HepG2 (cell line): ENCODE measurements around the gene COL8A1. TPM values are rescaled to one million over a fixed set of nuclear protein-coding genes. Genes with fewer than 3 reads are reported as not detected.

Experiments
- ATAC-seq: fragments of 200-7000 bp; cut with Tn5 transposase; 3 replicates; pipeline ENCODE4 v1.9.1; 2020; ENCODE audit warnings: mild to moderate bottlenecking, moderate library complexity
- BruUV-seq: library from RNA; stranded (reverse); fragments of 400-500 nt; replicated peaks from 2 replicates; lab custom pipeline; 2021; lab: Mats Ljungman, UMichigan
- CTCF ChIA-PET: fragments of 300-600 bp; formaldehyde crosslinking; extraction: SDS; loops from one replicate; lab custom pipeline; 2021; ENCODE audit warnings: low total read pairs, inconsistent platforms, low intra/inter-chr PET ratio; lab: Yijun Ruan, JAX
- POLR2A ChIA-PET: fragments of 350-600 bp; sonication (Branson Sonifier 250); formaldehyde crosslinking; loops from one replicate; lab custom pipeline; 2020; ENCODE audit warnings: antibody characterized with exemption, inconsistent platforms; lab: Yijun Ruan, JAX
- DNase-seq: peaks from one replicate; pipeline ENCODE4 v3.0.0-alpha.2; 2015; ENCODE audit warnings: low spot score
- FAIRE-seq: peaks from 3 replicates; lab custom pipeline; 2011; peaks lifted over from hg19 to GRCh38; lab: Jason Lieb, UNC
- H2AFZ ChIP-seq: one replicate; pipeline ENCODE4 v1.6.1; 2011; ENCODE audit warnings: low read length, inconsistent platforms
- H3K27ac ChIP-seq: fragments of 300-600 bp; 3 replicates; pipeline ENCODE4 v1.8.0; 2011; ENCODE audit warnings: mixed run types, mild to moderate bottlenecking, mixed read lengths, low read length, inconsistent platforms; ENCODE audit not compliant: insufficient read depth; ENCODE audit errors: extremely low read length
- H3K27me3 ChIP-seq, 2 experiments: fragments of 200-600 bp in 1 of 2; 2 replicates in 1 of 2; 3 replicates in 1 of 2; pipeline versions ENCODE4 v1.6.0 to v1.8.0; 2011; ENCODE audit warnings: low read length in 2 of 2, mild to moderate bottlenecking in 2 of 2, moderate library complexity in 2 of 2, inconsistent platforms in 1 of 2; ENCODE audit not compliant: insufficient read depth in 2 of 2, control insufficient read depth in 1 of 2
- H3K36me3 ChIP-seq, 2 experiments: fragments of 200-600 bp in 1 of 2; replicated peaks in 1 of 2; 2 replicates in 1 of 2; 3 replicates in 1 of 2; pipeline versions ENCODE4 v1.5.1 to v1.8.0; 2011; ENCODE audit warnings: low read length in 2 of 2, inconsistent platforms in 1 of 2; ENCODE audit not compliant: insufficient read depth in 2 of 2, control insufficient read depth in 1 of 2
- H3K4me1 ChIP-seq: 2 replicates; pipeline ENCODE4 v1.5.1; 2012; ENCODE audit warnings: low read length, inconsistent platforms; ENCODE audit not compliant: insufficient read depth
- H3K4me2 ChIP-seq: 2 replicates; pipeline ENCODE4 v1.6.0; 2011; ENCODE audit warnings: low read depth, low read length, inconsistent platforms
- H3K4me3 ChIP-seq, 3 experiments: fragments of 200-600 bp in 1 of 3; sonication (generic), shearing (Covaris generic) in 1 of 3; replicated peaks in 1 of 3; 2 replicates each; pipeline ENCODE4 v1.5.1; 2011 to 2016; ENCODE audit warnings: low read length in 3 of 3, inconsistent platforms in 2 of 3, low read depth in 2 of 3, mild to moderate bottlenecking in 2 of 3, control low read depth in 1 of 3, mixed read lengths in 1 of 3; ENCODE audit not compliant: insufficient read depth in 1 of 3
- H3K79me2 ChIP-seq: one replicate; pipeline ENCODE4 v1.6.1; 2011; ENCODE audit warnings: low read length, inconsistent platforms; ENCODE audit not compliant: insufficient read depth
- H3K9ac ChIP-seq: 2 replicates; pipeline ENCODE4 v1.6.0; 2011; ENCODE audit warnings: mild to moderate bottlenecking, low read depth, low read length, inconsistent platforms; ENCODE audit not compliant: insufficient read depth
- H3K9me3 ChIP-seq: 2 replicates; pipeline ENCODE4 v1.5.1; 2012; ENCODE audit warnings: mild to moderate bottlenecking, low read length
- H4K20me1 ChIP-seq: 2 replicates; pipeline ENCODE4 v1.6.0; 2011; ENCODE audit warnings: inconsistent platforms, mild to moderate bottlenecking, low read length, moderate library complexity; ENCODE audit not compliant: insufficient read depth
- ARNT ChIP-seq: fragments of 450-650 bp; IDR thresholded peaks from 2 replicates; pipeline ENCODE4 v1.6.1; 2017
- HOXA9 ChIP-seq: sonication (generic); formaldehyde crosslinking; IDR thresholded peaks from 2 replicates; pipeline ENCODE4 v1.8.1; 2022; ENCODE audit warnings: missing genetic modification reagents, mild to moderate bottlenecking, moderate library complexity, borderline replicate concordance
- KDM5A ChIP-seq: fragments of 200-600 bp; sonication (generic); IDR thresholded peaks from 2 replicates; pipeline ENCODE4 v1.7.0; 2018; ENCODE audit warnings: antibody characterized with exemption, mild to moderate bottlenecking, low read length, borderline replicate concordance
- NAIF1 ChIP-seq: sonication (generic); formaldehyde crosslinking; IDR thresholded peaks from 2 replicates; pipeline ENCODE4 v1.5.0; 2020; ENCODE audit warnings: mild to moderate bottlenecking, missing genetic modification reagents, borderline replicate concordance
- NFIB ChIP-seq: sonication (generic); formaldehyde crosslinking; IDR thresholded peaks from 2 replicates; pipeline ENCODE4 v1.9.0; 2021; ENCODE audit warnings: missing genetic modification reagents, mild to moderate bottlenecking, borderline replicate concordance
- PCBP1 ChIP-seq: fragments of 200-400 bp; formaldehyde crosslinking; IDR thresholded peaks from 2 replicates; pipeline ENCODE4 v1.6.1; 2017; ENCODE audit warnings: mild to moderate bottlenecking, low read depth, low read length, borderline replicate concordance
- SMYD3 ChIP-seq: sonication (generic); formaldehyde crosslinking; IDR thresholded peaks from 2 replicates; pipeline ENCODE4 v1.8.1; 2023; ENCODE audit warnings: mild to moderate bottlenecking, missing genetic modification reagents
- ZBTB14 ChIP-seq: sonication (generic); formaldehyde crosslinking; IDR thresholded peaks from 2 replicates; pipeline ENCODE4 v1.4.0; 2020; ENCODE audit warnings: missing genetic modification reagents
- ZBTB2 ChIP-seq: sonication (generic); formaldehyde crosslinking; IDR thresholded peaks from 2 replicates; pipeline ENCODE4 v1.8.0; 2022; ENCODE audit warnings: low read depth, missing genetic modification reagents
- ZNF224 ChIP-seq: sonication (generic); formaldehyde crosslinking; IDR thresholded peaks from 2 replicates; pipeline ENCODE4 v1.5.0; 2020; ENCODE audit warnings: mild to moderate bottlenecking, missing genetic modification reagents
- ZNF431 ChIP-seq: sonication (generic); formaldehyde crosslinking; IDR thresholded peaks from 2 replicates; pipeline ENCODE4 v1.9.0; 2022; ENCODE audit warnings: missing genetic modification reagents, low read depth, mild to moderate bottlenecking, borderline replicate concordance
- ZNF543 ChIP-seq: sonication (generic); formaldehyde crosslinking; IDR thresholded peaks from 2 replicates; pipeline ENCODE4 v1.4.0; 2020; ENCODE audit warnings: mild to moderate bottlenecking, missing genetic modification reagents
- ZNF557 ChIP-seq: sonication (generic); formaldehyde crosslinking; IDR thresholded peaks from 2 replicates; pipeline ENCODE4 v1.4.0; 2020; ENCODE audit warnings: missing genetic modification reagents
- ZNF580 ChIP-seq: IDR thresholded peaks from 2 replicates; pipeline ENCODE4 v1.6.1; 2016; ENCODE audit warnings: low read depth, borderline replicate concordance
- ZNF781 ChIP-seq: sonication (generic); formaldehyde crosslinking; IDR thresholded peaks from 2 replicates; pipeline ENCODE4 v1.5.1; 2020; ENCODE audit warnings: borderline replicate concordance, mild to moderate bottlenecking, missing genetic modification reagents; ENCODE audit errors: not compliant biosample characterization
- WGBS: methylation state at CpG from one replicate; pipeline ENCODE4 v1.1.6; 2017; ENCODE audit warnings: low lambda C conversion rate; 5-methylcytosine and 5-hydroxymethylcytosine counted together
- in situ Hi-C: cut with HindIII; loops from 2 replicates; pipeline ENCODE4 v1.10.0; 2017; ENCODE audit warnings: low pct_unique_long_range_greater_than_20kb; ENCODE audit not compliant: extremely low pct_ligation_motif_present
- intact Hi-C: fragments of 100-400 bp; cut with micrococcal nuclease; formaldehyde crosslinking; loops from one replicate; pipeline ENCODE4 v1.10.0; 2022; ENCODE audit not compliant: unreplicated experiment
- polyA plus RNA-seq, 8 experiments: library from polyadenylated mRNA; depleted of rRNA in 3 of 8; stranded (reverse) in 7 of 8; unstranded in 1 of 8; fragments of >200 nt; fragmentation: Illumina TruSeq in 4 of 8; extraction: Trizol in 4 of 8; gene quantifications; 2 replicates each; pipeline versions ENCODE4 v1.2.1 to v1.2.3, GENCODE V29; 2011 to 2016; ENCODE audit warnings: low read depth in 4 of 8, missing spikeins in 1 of 8, mixed read lengths in 1 of 8; ENCODE audit not compliant: insufficient read depth in 1 of 8
- total RNA-seq, 5 experiments: library from RNA; depleted of rRNA; stranded (reverse); fragments of >200 nt; fragmentation: Illumina TruSeq; extraction: Trizol; gene quantifications; 2 replicates each; pipeline ENCODE4 v1.2.3, GENCODE V29; 2016; ENCODE audit warnings: low read depth in 1 of 5
- TF ChIP-seq, protein P1 (sequence below), 2 experiments: sonication (generic) in 1 of 2; formaldehyde crosslinking in 1 of 2; IDR thresholded peaks; 2 replicates each; pipeline versions ENCODE4 v1.4.0 to v1.6.1; 2016 to 2020; ENCODE audit warnings: borderline replicate concordance in 1 of 2, low read depth in 1 of 2, mild to moderate bottlenecking in 1 of 2, missing genetic modification reagents in 1 of 2

COL8A1 gene
- total and polyA plus RNA-seq, 2 of the 13 experiments (the other 11 are each of a cell fraction or from before 2014, with no cell fraction given): not detected

DNA sequence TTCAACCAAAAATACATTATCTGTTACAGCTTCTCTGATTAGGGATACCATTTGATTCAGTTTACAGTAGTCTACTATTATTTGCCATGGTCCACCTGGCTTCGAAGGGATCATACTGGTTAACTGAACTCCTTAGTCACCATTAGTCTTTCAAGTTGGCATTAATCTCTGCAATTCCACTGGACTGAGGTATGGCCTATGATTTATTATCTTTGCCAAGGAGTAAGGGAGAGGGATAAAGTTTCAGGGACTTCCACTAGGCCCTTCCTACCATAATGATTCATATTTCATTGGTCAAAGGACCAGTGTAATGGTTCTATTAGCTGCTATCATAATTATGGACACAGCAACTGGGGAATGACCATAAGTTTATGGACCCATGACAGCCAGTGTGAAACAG, 172.0 kb downstream of the COL8A1 start:
- Histone ChIP-seq H2AFZ (no peak overlapping the region), H3K79me2 (no peaks in the 10 kb centered on the region), H3K27me3 (no peaks in the 10 kb centered on the region), H4K20me1 (no peaks in the 10 kb centered on the region), H3K27ac (no peak overlapping the region), H3K4me1 (no peaks in the 10 kb centered on the region), H3K36me3 (no peaks in the 10 kb centered on the region), H3K9me3 (peaks cover 9% of the 10 kb centered on the region), H3K4me3 (no peak overlapping the region), H3K4me2 (no peak overlapping the region), H3K9ac (no peak overlapping the region)
- BruUV-seq: no TSS peak
- FAIRE-seq (no peak), ATAC-seq (no peak), DNase-seq (no peak)
- ChIA-PET CTCF (no interaction called here), POLR2A (no interaction called here)
- intact Hi-C loops (loop anchor here (10.0 kb wide), 1 partner anchor 904 kb away; no protein-coding TSS in a partner anchor), in situ Hi-C loops (loop anchor here (25.0 kb wide), 1 partner anchor 902 kb away; the partner anchor contains the start of gene TFG)
- 8% methylated on average over 1 of the region's 1 CpG for WGBS
- TF ChIP-seq NAIF1 (CRISPR knock-in tag) (no peak), PCBP1 (no peak), ZNF543 (no peak), ZNF224 (CRISPR knock-in tag) (no peak), ARNT (no peak), NFIB (CRISPR knock-in tag) (no peak), HOXA9 (no peak), ZBTB14 (CRISPR knock-in tag) (no peak), ZNF580 (CRISPR knock-in tag) (no peak), SMYD3 (no peak), KDM5A (no peak), ZBTB2 (no peak), ZNF557 (CRISPR knock-in tag) (no peak), ZNF431 (CRISPR knock-in tag) (no peak), ZNF781 (CRISPR knock-in tag) (no peak)
- TF ChIP-seq, protein P1, sequence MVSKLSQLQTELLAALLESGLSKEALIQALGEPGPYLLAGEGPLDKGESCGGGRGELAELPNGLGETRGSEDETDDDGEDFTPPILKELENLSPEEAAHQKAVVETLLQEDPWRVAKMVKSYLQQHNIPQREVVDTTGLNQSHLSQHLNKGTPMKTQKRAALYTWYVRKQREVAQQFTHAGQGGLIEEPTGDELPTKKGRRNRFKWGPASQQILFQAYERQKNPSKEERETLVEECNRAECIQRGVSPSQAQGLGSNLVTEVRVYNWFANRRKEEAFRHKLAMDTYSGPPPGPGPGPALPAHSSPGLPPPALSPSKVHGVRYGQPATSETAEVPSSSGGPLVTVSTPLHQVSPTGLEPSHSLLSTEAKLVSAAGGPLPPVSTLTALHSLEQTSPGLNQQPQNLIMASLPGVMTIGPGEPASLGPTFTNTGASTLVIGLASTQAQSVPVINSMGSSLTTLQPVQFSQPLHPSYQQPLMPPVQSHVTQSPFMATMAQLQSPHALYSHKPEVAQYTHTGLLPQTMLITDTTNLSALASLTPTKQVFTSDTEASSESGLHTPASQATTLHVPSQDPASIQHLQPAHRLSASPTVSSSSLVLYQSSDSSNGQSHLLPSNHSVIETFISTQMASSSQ (IDR thresholded peaks at IDR 0.05; ENCODE audit: low read depth): no peak
- TF ChIP-seq, protein P1 (CRISPR knock-in tag; IDR thresholded peaks at IDR 0.05; ENCODE audit: borderline replicate concordance): no peak
